Stomach (tissue), 9 donors: Measurements from ENCODE around the gene DOCK8. TPM values are rescaled to one million over a fixed set of nuclear protein-coding genes. Genes with fewer than 3 reads are reported as not detected.
"Not testable (repeated sequence)": the region's sequence is repeated elsewhere in the genome, so short reads cannot be mapped to it uniquely, and the experiment has no call there.

ENCODE experiments used
- DNase-seq, 2 donors: peaks; one replicate each; pipeline versions ENCODE4 v3.0.0 to v3.0.0-alpha.2; 2013 to 2019
- H3K27ac ChIP-seq, 5 donors: fragments of 200-600 bp in 4 of 5; sonication (generic) in 4 of 5; one replicate each; pipeline ENCODE4 v1.5.1; 2013 to 2019; ENCODE audit warnings: mild to moderate bottlenecking in 1 of 5, moderate library complexity in 1 of 5
- H3K27me3 ChIP-seq, 3 donors: fragments of 200-600 bp; sonication (generic); one replicate each; pipeline ENCODE4 v1.5.1; 2017 to 2019; ENCODE audit warnings: mixed run types in 1 of 3
- H3K36me3 ChIP-seq, 4 donors: fragments of 200-600 bp; sonication (generic); 1 replicate in 3 of 4; 2 replicates in 1 of 4; pipeline ENCODE4 v1.5.1; 2016 to 2019
- H3K4me1 ChIP-seq, 4 donors: fragments of 200-600 bp; sonication (generic); one replicate each; pipeline ENCODE4 v1.5.1; 2016 to 2019
- H3K4me3 ChIP-seq, 4 donors: fragments of 200-600 bp; sonication (generic) in 3 of 4; one replicate each; pipeline ENCODE4 v1.5.1; 2016 to 2019; ENCODE audit warnings: mild to moderate bottlenecking in 1 of 4
- H3K9me3 ChIP-seq, 4 donors: fragments of 200-600 bp; sonication (generic); one replicate each; pipeline ENCODE4 v1.5.1; 2016 to 2019
- EP300 ChIP-seq: sonication (generic); formaldehyde crosslinking; IDR thresholded peaks from one replicate; pipeline ENCODE4 v1.6.1; 2017; ENCODE audit warnings: antibody characterized with exemption
- POLR2A ChIP-seq, 4 donors: fragments of 450-650 bp; IDR thresholded peaks; one replicate each; pipeline ENCODE4 v1.6.1; 2016; ENCODE audit warnings: antibody characterized with exemption in 4 of 4, control low read depth in 2 of 4, mild to moderate bottlenecking in 1 of 4, moderate library complexity in 1 of 4
- POLR2AphosphoS5 ChIP-seq, 3 donors: sonication (generic); formaldehyde crosslinking; IDR thresholded peaks; one replicate each; pipeline ENCODE4 v1.6.1; 2016; ENCODE audit warnings: antibody characterized with exemption in 3 of 3
- WGBS, 5 donors: extraction: QIAGEN DNeasy Blood & Tissue Kit in 3 of 5; methylation state at CpG; one replicate each; pipeline versions ENCODE4 v1.1.5 to v1.1.7; 2013 to 2018; 5-methylcytosine and 5-hydroxymethylcytosine counted together
- intact Hi-C: fragments of 100-400 bp; cut with DNase I; formaldehyde crosslinking; loops from one replicate; pipeline ENCODE4 v1.15.1; 2023; ENCODE audit warnings: low total_unique reads
- polyA plus RNA-seq, 3 donors: library from polyadenylated mRNA; stranded (reverse); fragments of 200-250 nt; gene quantifications; one replicate each; pipeline ENCODE4 v1.2.3, GENCODE V29; 2013
- total RNA-seq, 5 donors: library from RNA; depleted of rRNA; stranded (reverse); fragments of >200 nt; gene quantifications; one replicate each; pipeline versions ENCODE4 v1.1.0 to v1.2.3, GENCODE V29; 2014 to 2016
- TF ChIP-seq, protein P1 (sequence below), 7 experiments: fragments of 450-650 bp in 4 of 7; fragments of 200-600 bp in 3 of 7; sonication (generic) in 3 of 7; IDR thresholded peaks; one replicate each; pipeline ENCODE4 v1.5.1; 2016 to 2019; ENCODE audit warnings: antibody characterized with exemption in 7 of 7, control low read depth in 2 of 7, mild to moderate bottlenecking in 1 of 7
- donor health status: healthy with polysubstance abuse.
- donor health status: Bipolar disorder and iron deficiency.
- donor health status: healthy.

Gene DOCK8
- total and polyA plus RNA-seq, 8 donors = 2.8 to 191 (median 10.2) TPM

DNA sequence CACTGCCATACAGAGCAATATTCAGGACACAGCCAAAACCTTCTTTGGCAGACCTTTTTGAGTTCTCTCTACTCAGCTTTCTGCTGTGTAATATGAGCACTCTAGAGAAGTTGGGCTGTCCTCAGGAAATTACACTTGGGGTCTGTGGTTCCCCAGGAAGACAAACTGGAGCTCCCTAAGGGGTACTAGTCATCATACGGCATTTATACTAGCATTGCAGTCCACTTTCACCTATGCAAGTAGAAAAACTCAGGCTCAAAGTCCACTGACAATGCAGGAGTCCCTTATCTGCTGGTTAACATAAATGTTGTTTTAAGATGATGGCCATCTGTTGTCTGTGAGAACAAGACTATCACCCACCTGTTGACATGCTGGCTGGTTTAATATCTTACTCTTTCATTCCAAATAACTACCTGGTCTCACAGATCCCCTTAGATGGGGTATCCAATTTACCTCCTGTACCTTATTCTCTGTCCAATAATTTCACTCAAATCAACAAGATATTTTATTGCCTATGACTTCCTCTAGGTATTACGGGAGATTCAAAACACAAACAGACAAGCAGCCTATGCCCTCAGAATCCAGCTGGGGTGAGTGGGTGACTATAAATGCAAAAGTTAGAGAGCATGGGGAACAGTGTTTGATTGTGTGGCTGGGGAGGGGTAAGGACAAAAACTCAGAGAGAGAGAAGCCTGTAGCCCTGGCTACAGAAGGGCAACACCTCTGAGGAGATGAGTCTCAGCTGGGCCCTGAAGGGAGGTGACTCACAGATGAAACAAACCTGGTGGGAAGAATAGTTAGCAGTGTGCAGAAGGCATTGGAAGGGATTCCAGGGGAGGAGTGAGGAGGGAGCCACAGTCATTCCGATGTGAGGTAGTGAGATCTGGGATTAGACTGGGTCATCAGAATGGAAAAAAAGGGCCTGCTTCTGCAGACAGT is 10.2 kb downstream of the DOCK8 start:
- TF ChIP-seq POLR2AphosphoS5 (IDR thresholded peaks at IDR 0.05) = no peak
- TF ChIP-seq, protein P1, sequence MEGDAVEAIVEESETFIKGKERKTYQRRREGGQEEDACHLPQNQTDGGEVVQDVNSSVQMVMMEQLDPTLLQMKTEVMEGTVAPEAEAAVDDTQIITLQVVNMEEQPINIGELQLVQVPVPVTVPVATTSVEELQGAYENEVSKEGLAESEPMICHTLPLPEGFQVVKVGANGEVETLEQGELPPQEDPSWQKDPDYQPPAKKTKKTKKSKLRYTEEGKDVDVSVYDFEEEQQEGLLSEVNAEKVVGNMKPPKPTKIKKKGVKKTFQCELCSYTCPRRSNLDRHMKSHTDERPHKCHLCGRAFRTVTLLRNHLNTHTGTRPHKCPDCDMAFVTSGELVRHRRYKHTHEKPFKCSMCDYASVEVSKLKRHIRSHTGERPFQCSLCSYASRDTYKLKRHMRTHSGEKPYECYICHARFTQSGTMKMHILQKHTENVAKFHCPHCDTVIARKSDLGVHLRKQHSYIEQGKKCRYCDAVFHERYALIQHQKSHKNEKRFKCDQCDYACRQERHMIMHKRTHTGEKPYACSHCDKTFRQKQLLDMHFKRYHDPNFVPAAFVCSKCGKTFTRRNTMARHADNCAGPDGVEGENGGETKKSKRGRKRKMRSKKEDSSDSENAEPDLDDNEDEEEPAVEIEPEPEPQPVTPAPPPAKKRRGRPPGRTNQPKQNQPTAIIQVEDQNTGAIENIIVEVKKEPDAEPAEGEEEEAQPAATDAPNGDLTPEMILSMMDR (IDR thresholded peaks at IDR 0.05) = no peak
- no peak overlapping the region for H3K4me3 ChIP-seq
- H3K9me3 ChIP-seq = peaks cover 0 to 5% (median 0%) of the 10 kb centered on the region in 4 donors
- H3K4me1 ChIP-seq = peaks cover 0 to 54% (median 5%) of the 10 kb centered on the region in 4 donors
- DNase-seq = peak in 1 of 2 donors; percentile 29
- 62 to 75% (median 66%) methylated on average over 3 of the region's 3 CpGs for WGBS, 5 donors
- H3K27me3 ChIP-seq = no peaks in the 10 kb centered on the region
- H3K36me3 ChIP-seq = no peaks in the 10 kb centered on the region
- peak overlapping the region in 1 of 5 donors; percentile 8 for H3K27ac ChIP-seq
- intact Hi-C loops = no loop called here

DNA sequence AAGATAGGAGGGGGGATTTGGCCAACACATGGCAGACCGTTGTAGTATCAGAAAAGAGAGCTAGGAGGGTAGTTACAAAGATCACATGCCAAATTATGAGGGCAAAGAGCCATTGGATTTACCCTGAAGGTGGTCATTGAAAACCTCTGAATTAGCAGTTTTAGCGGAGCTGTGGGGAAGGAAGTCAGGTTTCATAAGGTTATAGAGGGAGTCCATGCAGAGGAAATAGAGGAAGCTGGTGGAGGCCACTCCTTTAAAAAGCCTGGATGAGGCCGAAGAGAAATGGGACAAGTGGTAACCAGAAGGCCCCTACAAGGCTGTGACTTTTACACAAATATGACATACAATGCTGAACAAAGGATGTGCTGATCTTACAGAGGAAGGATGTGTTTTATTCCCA is 13.2 kb downstream of the DOCK8 start:
- peaks cover 0 to 5% (median 0%) of the 10 kb centered on the region in 4 donors for H3K9me3 ChIP-seq
- no peaks in the 10 kb centered on the region for H3K27me3 ChIP-seq
- no peak overlapping the region for H3K27ac ChIP-seq
- DNase-seq = no peak
- TF ChIP-seq POLR2A (IDR thresholded peaks at IDR 0.05) = no peak
- no peak for TF ChIP-seq EP300
- no peak for TF ChIP-seq POLR2AphosphoS5 (IDR thresholded peaks at IDR 0.05)
- TF ChIP-seq, protein P1 (IDR thresholded peaks at IDR 0.05) = no peak
- H3K36me3 ChIP-seq = no peaks in the 10 kb centered on the region
- no peak overlapping the region for H3K4me3 ChIP-seq
- 65 to 85% (median 82%) methylated on average over 3 of the region's 3 CpGs for WGBS, 5 donors
- intact Hi-C loops = no loop called here
- peaks cover 0 to 24% (median 5%) of the 10 kb centered on the region in 4 donors for H3K4me1 ChIP-seq

DNA sequence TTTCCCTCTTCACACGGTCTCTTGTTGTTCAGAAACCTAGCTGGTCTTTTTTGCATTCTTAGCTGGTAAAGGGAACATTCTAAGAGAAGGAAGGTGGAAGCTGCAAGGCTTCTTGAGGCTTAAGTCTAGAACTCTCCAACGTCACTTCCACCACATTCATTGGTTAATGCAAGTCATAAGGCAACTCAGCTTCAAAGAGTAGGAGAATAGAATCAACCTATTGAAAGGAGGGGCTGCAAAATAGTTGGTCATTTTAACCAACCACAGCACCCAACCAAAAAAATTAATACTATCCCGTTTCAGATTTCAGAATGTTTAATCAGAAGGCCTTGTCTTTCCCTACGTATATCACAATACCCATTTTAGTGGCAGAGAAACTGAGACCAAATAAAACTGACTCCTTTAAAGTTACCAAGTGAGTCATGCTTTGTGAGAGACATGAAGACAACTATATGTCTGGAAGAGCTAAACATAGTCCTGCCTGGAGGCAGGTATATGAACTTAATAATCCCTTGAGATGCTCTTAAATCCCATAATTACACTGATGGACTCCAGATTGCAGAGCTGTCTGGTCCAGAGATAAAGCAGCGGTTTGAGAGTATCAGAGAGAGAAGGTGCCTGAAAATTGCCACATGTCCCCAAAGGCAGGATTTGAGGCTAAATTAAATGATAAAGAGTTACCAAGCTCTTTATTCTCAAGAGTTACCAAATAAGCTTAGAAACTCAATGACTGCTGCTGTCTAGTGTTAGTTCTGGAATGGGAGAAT is 14.4 kb downstream of the DOCK8 start:
- Histone ChIP-seq H3K4me1 (peaks cover 0 to 12% (median 4%) of the 10 kb centered on the region in 4 donors), H3K9me3 (peaks cover 0 to 5% (median 2%) of the 10 kb centered on the region in 4 donors), H3K4me3 (no peak overlapping the region), H3K27me3 (no peaks in the 10 kb centered on the region), H3K36me3 (no peaks in the 10 kb centered on the region), H3K27ac (no peak overlapping the region)
- DNase-seq = no peak
- WGBS, 5 donors = 79 to 89% (median 86%) methylated on average over 5 of the region's 5 CpGs
- intact Hi-C loops = no loop called here
- TF ChIP-seq POLR2AphosphoS5 (IDR thresholded peaks at IDR 0.05) (no peak), EP300 (no peak), POLR2A (IDR thresholded peaks at IDR 0.05) (no peak)
- TF ChIP-seq, protein P1 (IDR thresholded peaks at IDR 0.05) = no peak

DNA sequence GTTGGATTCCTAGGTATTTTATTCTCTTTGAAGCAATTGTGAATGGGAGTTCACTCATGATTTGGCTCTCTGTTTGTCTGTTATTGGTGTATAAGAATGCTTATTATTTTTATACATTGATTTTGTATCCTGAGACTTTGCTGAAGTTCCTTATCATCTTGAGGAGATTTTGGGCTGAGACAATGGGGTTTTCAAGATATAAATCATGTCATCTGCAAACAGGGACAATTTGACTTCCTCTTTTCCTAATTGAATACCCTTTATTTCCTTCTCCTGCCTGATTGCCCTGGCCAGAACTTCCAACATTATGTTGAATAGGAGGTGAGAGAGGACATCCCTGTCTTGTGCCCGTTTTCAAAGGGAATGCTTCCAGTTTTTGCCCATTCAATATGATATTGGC is 17.0 kb downstream of the DOCK8 start:
- H3K36me3 ChIP-seq, H3K9me3 ChIP-seq, intact Hi-C loops, H3K27ac ChIP-seq, DNase-seq, H3K4me1 ChIP-seq, H3K4me3 ChIP-seq, H3K27me3 ChIP-seq: not testable (repeated sequence)
- 56 to 78% (median 64%) methylated on average over 1 of the region's 1 CpG for WGBS, 5 donors

DNA sequence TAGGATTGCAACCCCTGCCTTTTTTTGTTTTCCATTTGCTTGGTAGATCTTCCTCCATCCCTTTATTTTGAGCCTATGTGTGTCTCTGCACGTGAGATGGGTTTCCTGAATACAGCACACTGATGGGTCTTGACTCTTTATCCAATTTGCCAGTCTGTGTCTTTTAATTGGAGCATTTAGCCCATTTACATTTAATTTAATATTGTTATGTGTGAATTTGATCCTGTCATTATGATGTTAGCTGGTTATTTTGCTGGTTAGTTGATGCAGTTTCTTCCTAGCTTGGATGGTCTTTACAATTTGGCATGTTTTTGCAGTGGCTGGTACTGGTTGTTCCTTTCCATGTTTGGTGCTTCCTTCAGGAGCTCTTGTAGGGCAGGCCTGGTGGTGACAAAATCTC is 19.0 kb downstream of the DOCK8 start:
- intact Hi-C loops, H3K27me3 ChIP-seq, H3K9me3 ChIP-seq, H3K36me3 ChIP-seq, H3K4me1 ChIP-seq, H3K4me3 ChIP-seq, H3K27ac ChIP-seq, DNase-seq: not testable (repeated sequence)
- WGBS, 5 donors = 71 to 93% methylated on average over 1 of the region's 1 CpG; no CpG with 5 or more reads in 3 of the 5 donors
